Stimulated activated CD8-positive, alpha-beta memory T cell treated with anti-CD3 and anti-CD28 coated beads, Interleukin-15, amount 100 ng/mL, for 1 hour (primary cell): Measurements from ENCODE around the gene ACTR1B.
"Not testable (repeated sequence)": the region's sequence is repeated elsewhere in the genome, so short reads cannot be mapped to it uniquely, and the experiment has no call there.

ENCODE experiments used
- DNase-seq: peaks from one replicate; pipeline ENCODE4 v3.0.0-alpha.2; 2020; ENCODE audit warnings: low read depth

Gene ACTR1B

DNA sequence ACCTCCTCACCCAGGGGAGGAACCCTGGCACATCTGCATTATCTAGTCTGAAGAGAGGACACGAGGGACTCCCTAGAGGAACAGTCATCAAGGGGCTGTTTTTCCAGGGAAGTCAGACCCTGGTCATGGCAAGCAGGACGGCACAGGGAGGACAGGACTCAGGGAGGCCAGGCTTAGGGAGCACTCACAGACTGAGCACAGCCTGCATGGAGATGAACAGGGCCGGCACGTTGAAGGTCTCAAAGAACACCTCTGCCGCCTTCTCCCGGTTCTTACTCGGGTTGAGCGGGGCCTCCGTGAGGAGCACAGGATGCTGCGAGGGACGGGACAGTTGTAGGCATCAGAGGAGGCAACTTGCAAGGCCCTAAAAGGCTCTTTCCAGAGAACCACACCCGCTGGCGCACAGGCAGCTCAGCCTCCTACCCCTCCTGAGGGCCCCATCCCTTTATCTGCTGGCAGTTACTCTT is 5.1 kb downstream of the ACTR1B start:
- DNase-seq: no peak

- DNase-seq: no peak
Observed at GRCh38 chr2:97657986-97658690, 5.7 kb downstream of the ACTR1B start.

DNA sequence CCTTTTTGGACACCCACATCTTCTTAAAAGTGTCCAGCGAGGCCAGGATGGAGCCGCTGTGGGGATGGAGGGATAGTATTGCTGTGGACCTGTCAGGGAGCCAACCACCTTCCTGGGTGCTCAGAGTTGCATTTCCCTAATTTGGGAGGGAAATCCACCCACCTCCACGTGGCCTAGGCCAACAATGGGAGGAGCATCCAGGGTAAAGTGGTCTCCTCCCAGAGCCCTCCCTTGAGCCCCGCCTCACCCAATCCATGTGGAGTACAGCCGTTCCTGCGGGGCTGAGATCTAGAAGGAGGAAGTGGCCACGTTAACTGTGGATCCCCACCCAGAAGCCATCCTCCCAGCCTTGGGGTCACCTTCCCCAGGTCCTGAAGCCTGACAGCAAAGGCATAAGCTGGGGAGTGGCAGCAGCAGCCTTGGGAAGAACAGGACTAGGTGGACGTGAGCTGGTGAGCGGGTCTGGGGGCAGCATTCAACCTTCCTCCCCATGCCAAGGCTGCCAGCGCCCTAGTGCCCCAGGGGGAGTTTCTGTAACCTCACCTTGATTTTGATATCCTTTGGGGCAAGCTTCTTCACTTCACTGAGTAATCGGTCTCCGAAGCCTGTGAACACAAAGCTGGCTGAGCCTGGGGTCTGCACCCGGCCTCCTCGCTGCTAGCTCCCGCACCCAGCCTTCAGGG is 6.8 kb downstream of the ACTR1B start:
- no peak for DNase-seq

- no peak for DNase-seq
Observed at GRCh38 chr2:97656129-97656755, 7.6 kb downstream of the ACTR1B start.

GRCh38 chr2:97654791-97655190 is 9.1 kb downstream of the ACTR1B start:
- no peak for DNase-seq

- no peak for DNase-seq
Observed at GRCh38 chr2:97654309-97654708, 9.5 kb downstream of the ACTR1B start.

GRCh38 chr2:97653874-97654273 is 10.0 kb downstream of the ACTR1B start:
- no peak for DNase-seq

GRCh38 chr2:97653473-97653872 is 10.4 kb downstream of the ACTR1B start:
- DNase-seq: no peak

- DNase-seq: no peak
Observed at GRCh38 chr2:97651114-97651513, 12.7 kb downstream of the ACTR1B start.

GRCh38 chr2:97646977-97647376 is 16.9 kb downstream of the ACTR1B start:
- DNase-seq: no peak

GRCh38 chr2:97645695-97646629 is 17.9 kb downstream of the ACTR1B start, which contains the start of gene COX5B:
Gene COX5B, plus strand, starts transcription at chr2:97646062. Its CDS starts 25 bp downstream, at chr2:97646087.
- DNase-seq: peak; percentile 97

DNA sequence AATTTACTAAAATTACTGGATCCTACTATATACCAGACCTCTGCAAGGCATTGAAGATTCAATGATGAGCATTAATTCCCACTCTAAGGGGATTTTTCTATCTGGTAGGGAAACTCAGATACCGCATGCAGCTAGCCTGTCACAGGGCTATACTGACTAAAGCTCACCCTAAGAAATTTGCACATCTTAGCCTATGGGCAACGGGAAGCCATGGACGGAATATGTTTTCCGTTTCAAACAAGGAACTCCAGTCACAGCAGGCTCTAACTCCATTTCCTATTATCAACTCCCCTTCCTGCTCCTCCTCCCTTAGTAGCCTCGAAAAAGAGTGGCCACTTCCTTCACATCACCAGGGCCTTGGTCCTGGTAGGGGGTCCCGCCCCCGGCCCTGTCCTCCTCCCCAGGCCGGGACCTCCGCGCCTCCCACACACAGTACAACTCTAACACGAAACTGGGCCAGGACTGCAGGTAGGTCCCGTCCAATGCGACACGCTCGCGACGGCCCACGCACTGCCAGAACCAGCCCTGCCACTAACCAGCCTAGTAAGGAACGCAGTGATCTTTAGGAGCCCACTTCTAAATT is 18.6 kb downstream of the ACTR1B start:
- no peak for DNase-seq

DNA sequence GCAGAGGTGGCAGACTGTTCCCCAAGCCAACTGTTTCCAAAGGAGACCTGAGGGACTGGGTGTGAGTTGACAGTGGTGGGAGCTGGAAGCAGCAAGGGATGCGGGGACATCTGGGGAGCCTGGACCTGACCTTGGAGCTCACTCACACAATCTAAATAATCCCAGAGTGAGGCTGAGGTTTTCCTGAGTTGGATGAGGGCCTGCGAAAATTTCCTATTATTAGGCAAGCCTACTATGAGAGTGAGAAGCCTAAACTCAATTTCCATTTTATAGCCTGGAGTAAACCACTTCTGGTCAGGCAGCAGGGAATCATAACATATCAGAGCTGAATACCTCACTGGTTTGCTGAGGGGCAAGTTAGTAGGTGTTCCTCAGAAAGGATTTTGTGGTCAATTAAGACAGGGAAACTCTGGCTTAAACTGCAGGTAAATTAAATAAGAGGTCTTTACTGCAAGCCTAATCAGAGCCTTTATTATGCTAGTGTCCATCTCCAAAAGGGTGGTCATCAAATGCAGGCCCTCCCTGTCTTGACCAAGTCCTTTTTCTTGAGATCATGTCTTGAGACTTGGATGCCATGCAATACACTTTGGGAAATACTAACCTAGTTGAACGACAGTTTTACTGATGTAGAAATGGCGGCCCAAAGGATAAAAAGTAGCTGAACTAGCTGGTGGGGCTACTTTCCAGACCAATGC is 19.7 kb downstream of the ACTR1B start:
- DNase-seq: no peak

DNA sequence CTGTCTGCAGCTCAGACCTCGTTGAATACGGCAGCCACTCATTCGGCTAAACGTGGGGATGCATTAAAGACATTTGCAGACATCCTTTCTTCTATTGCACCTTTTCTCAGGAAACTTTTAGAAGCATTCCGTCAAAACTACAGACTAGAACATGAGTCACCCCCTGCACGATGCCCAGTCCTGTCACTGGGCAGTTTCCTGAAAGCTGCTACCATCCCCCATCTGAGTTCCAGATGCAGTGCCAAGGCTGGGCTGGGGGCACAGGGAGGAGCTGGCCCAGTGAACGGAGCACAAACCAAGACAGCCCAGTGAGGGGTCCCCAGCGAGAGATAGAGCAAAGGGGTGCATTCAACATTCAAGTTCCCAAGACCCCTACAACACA is 37.8 kb downstream of the ACTR1B start:
- DNase-seq: not testable (repeated sequence)

GRCh38 chr2:97625354-97626048 is 38.3 kb downstream of the ACTR1B start:
- DNase-seq: not testable (repeated sequence)

GRCh38 chr2:97622976-97623375 is 40.9 kb downstream of the ACTR1B start:
- DNase-seq: not testable (repeated sequence)

DNA sequence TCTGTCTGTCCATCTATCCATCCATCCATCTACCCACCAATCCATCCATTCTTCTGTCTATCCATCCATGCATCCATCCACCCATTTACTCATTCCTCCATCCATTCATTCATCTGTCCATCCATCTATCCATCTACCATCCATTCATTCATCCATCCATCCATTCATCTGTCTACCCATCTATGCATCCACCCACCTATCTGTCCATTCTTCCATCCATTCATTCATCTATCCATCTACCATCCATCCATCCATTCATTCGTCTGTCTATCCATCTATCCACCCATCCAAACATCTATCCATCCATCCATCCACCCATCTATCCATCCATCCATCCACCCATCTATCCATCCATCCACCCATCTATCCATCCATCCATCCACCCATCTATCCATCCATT is 43.4 kb downstream of the ACTR1B start:
- DNase-seq: not testable (repeated sequence)

DNA sequence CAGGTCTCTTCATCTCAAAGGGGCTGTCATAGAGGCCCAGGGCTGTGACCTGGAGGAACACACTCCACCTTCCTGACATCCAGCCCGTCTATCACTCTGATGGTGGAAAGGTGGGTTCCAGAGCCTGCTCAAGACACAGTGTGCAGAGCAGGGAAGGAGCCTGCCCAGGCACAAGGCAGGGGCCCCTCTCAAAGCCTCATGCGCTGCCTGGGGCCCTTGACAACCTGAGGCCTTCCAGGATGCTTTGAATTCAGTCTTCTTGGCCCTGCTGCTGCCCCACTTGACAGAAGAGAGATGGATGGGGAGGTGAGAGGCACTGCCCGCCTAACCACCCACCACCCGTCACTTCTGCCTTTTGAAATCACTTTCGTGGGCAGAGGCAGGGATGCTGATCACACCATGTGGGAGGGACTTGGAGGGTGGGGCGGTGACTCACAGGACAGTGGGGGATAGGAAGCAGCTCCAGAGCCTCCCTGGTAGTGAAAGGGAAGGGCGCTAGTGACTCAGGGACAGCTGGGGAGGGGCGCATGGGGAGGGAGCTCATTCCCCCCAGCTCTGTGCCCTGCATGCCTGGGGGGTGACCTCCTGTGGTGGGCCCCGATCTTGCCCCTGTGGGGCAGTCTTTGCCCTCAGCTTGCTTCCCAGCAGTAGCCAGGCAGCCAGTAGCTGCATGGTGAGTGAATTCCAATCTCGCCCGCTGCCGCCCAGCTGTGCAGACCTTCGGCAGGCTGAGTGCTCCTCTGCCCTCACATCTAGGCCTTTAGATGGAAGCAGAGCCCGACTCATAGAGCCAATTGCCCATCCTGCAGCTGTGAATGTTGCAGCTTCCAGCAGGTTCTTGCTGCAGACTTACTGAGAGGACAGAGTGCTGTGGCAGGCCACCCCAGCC is 44.7 kb downstream of the ACTR1B start:
- not testable (repeated sequence) for DNase-seq

DNA sequence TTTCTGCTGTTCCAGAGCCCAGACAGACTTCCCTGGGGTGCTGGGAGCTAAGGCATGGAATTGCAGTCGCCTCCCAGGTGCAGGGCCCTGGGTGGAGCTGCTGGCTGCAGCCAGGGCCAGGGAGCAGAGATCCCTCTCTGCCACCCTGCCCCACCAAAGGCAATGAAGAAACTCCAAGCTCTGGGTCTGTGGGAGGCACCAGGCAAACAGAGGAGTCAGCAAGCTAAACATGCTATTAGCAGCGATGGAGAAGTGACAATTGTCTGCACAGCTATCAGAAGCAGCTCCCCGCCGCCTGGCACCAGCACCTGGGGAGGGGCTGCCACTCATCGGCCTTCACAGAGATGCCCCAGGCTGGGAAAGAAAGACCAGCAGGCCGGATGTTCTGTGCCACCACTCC is 45.9 kb downstream of the ACTR1B start:
- no peak for DNase-seq
